Neuronal stem cell (in vitro differentiated cells): ENCODE data around the gene ADGRF4.

Source experiments
- DNase-seq: peaks from one replicate; pipeline ENCODE4 v3.0.0-alpha.2; 2013; ENCODE audit warnings: low spot score
- H2AFZ ChIP-seq: one replicate; pipeline ENCODE4 v1.6.1; 2013; ENCODE audit warnings: mild to moderate bottlenecking, low read length, inconsistent platforms
- H2AK5ac ChIP-seq: 2 replicates; pipeline ENCODE4 v1.6.1; 2013; ENCODE audit warnings: low read depth, mild to moderate bottlenecking, inconsistent platforms, low read length, moderate library complexity, mixed read lengths
- H2BK120ac ChIP-seq: 2 replicates; pipeline ENCODE4 v1.6.1; 2013; ENCODE audit warnings: low read depth, mild to moderate bottlenecking, inconsistent platforms, low read length, moderate library complexity, mixed read lengths
- H2BK12ac ChIP-seq: one replicate; pipeline ENCODE4 v1.6.1; 2013; ENCODE audit warnings: low read length, inconsistent platforms
- H2BK15ac ChIP-seq: 2 replicates; pipeline ENCODE4 v1.6.1; 2013; ENCODE audit warnings: mild to moderate bottlenecking, low read length, inconsistent platforms, mixed read lengths
- H2BK5ac ChIP-seq: one replicate; pipeline ENCODE4 v1.6.1; 2013; ENCODE audit warnings: inconsistent platforms, mild to moderate bottlenecking, low read length, moderate library complexity
- H3K14ac ChIP-seq: one replicate; pipeline ENCODE4 v1.6.1; 2013; ENCODE audit warnings: low read length, inconsistent platforms
- H3K18ac ChIP-seq: 2 replicates; pipeline ENCODE4 v1.6.1; 2013; ENCODE audit warnings: low read length, inconsistent platforms
- H3K23ac ChIP-seq: 2 replicates; pipeline ENCODE4 v1.6.1; 2013; ENCODE audit warnings: low read depth, mild to moderate bottlenecking, mixed read lengths, low read length, inconsistent platforms; ENCODE audit not compliant: poor library complexity
- H3K27ac ChIP-seq: replicated peaks from 3 replicates; pipeline ENCODE4 v1.5.1; 2013; ENCODE audit warnings: low read length, inconsistent platforms
- H3K27me3 ChIP-seq, 3 experiments: 2 replicates each; pipeline ENCODE4 v1.6.1; 2013; ENCODE audit warnings: low read length in 3 of 3, mild to moderate bottlenecking in 2 of 3, inconsistent platforms in 1 of 3, low read depth in 1 of 3, mixed read lengths in 1 of 3, moderate library complexity in 1 of 3; ENCODE audit not compliant: control insufficient read depth in 3 of 3, insufficient read depth in 3 of 3
- H3K36me3 ChIP-seq, 2 donors: replicated peaks in 1 of 2; 2 replicates each; pipeline ENCODE4 v1.6.1; 2013; ENCODE audit warnings: low read length in 2 of 2; ENCODE audit not compliant: control insufficient read depth in 2 of 2, insufficient read depth in 2 of 2
- H3K4ac ChIP-seq: 2 replicates; pipeline ENCODE4 v1.6.1; 2013; ENCODE audit warnings: inconsistent platforms, mild to moderate bottlenecking, low read length, moderate library complexity
- H3K4me1 ChIP-seq, 2 donors: 1 replicate in 1 of 2; 2 replicates in 1 of 2; pipeline ENCODE4 v1.6.1; 2013; ENCODE audit warnings: low read length in 2 of 2, low read depth in 1 of 2; ENCODE audit not compliant: control insufficient read depth in 2 of 2, insufficient read depth in 1 of 2
- H3K4me2 ChIP-seq: one replicate; pipeline ENCODE4 v1.6.1; 2013; ENCODE audit warnings: mild to moderate bottlenecking, low read length, inconsistent platforms; ENCODE audit not compliant: insufficient read depth, poor library complexity, severe bottlenecking
- H3K4me3 ChIP-seq, 2 donors: 2 replicates each; pipeline ENCODE4 v1.5.1; 2013; ENCODE audit warnings: low read length in 2 of 2, mild to moderate bottlenecking in 2 of 2, inconsistent platforms in 1 of 2, moderate library complexity in 1 of 2
- H3K79me1 ChIP-seq: one replicate; pipeline ENCODE4 v1.6.1; 2013; ENCODE audit warnings: low read depth, mild to moderate bottlenecking, inconsistent platforms, low read length, moderate library complexity
- H3K9ac ChIP-seq: one replicate; pipeline ENCODE4 v1.6.1; 2013; ENCODE audit warnings: mild to moderate bottlenecking, low read depth, low read length, inconsistent platforms; ENCODE audit not compliant: poor library complexity
- H3K9me3 ChIP-seq, 2 donors: replicated peaks in 1 of 2; 2 replicates each; pipeline versions ENCODE3 to v1.6.1; 2013; ENCODE audit warnings: low read length in 2 of 2, mild to moderate bottlenecking in 2 of 2, inconsistent platforms in 1 of 2, low read depth in 1 of 2, mixed read lengths in 1 of 2, moderate library complexity in 1 of 2; ENCODE audit not compliant: control insufficient read depth in 2 of 2, insufficient read depth in 1 of 2
- H4K8ac ChIP-seq: one replicate; pipeline ENCODE4 v1.6.1; 2013; ENCODE audit warnings: low read depth, mild to moderate bottlenecking, inconsistent platforms, low read length, moderate library complexity
- H4K91ac ChIP-seq: one replicate; pipeline ENCODE4 v1.6.1; 2013; ENCODE audit warnings: low read length, low read depth, mild to moderate bottlenecking, inconsistent platforms; ENCODE audit not compliant: poor library complexity
- WGBS, 2 donors: extraction: QIAGEN DNeasy Blood & Tissue Kit; methylation state at CpG; one replicate each; pipeline ENCODE4 v1.1.7; 2013; ENCODE audit warnings: missing lambda C conversion rate in 2 of 2, mixed read lengths in 1 of 2; ENCODE audit not compliant: insufficient read length in 2 of 2, insufficient replicate concordance in 1 of 2; ENCODE audit errors: extremely low coverage in 2 of 2; 5-methylcytosine and 5-hydroxymethylcytosine counted together

The ADGRF4 gene

GRCh38 chr6:47709160-47709559, 10.8 kb downstream of the ADGRF4 start:
- Histone ChIP-seq H4K8ac (no peak overlapping the region), H3K4ac (no peak overlapping the region), H3K79me1 (no peaks in the 10 kb centered on the region), H3K9me3 (no peaks in the 10 kb centered on the region), H3K27me3 (no peaks in the 10 kb centered on the region), H2BK15ac (no peak overlapping the region), H2BK12ac (no peak overlapping the region), H3K18ac (no peak overlapping the region), H3K9ac (no peak overlapping the region), H2AK5ac (no peak overlapping the region), H3K14ac (no peak overlapping the region), H3K4me1 (no peaks in the 10 kb centered on the region), H2BK120ac (no peak overlapping the region), H2BK5ac (no peak overlapping the region), H3K4me3 (no peak overlapping the region), H3K4me2 (no peak overlapping the region), H3K27ac (no peak overlapping the region), H3K23ac (no peak overlapping the region), H4K91ac (no peak overlapping the region), H3K36me3 (no peaks in the 10 kb centered on the region), H2AFZ (no peak overlapping the region)
- DNase-seq = no peak
- no CpG with 5 or more reads among the region's 5 CpGs for WGBS, 2 donors

GRCh38 chr6:47710295-47710694, 11.9 kb downstream of the ADGRF4 start:
- Histone ChIP-seq H3K9me3 (no peaks in the 10 kb centered on the region), H3K4me3 (no peak overlapping the region), H3K23ac (no peak overlapping the region), H4K91ac (no peak overlapping the region), H2AFZ (no peak overlapping the region), H4K8ac (no peak overlapping the region), H2AK5ac (no peak overlapping the region), H3K27ac (no peak overlapping the region), H3K4ac (no peak overlapping the region), H3K4me1 (no peaks in the 10 kb centered on the region), H3K4me2 (no peak overlapping the region), H3K18ac (no peak overlapping the region), H3K14ac (no peak overlapping the region), H3K79me1 (no peaks in the 10 kb centered on the region), H2BK5ac (no peak overlapping the region), H3K9ac (no peak overlapping the region), H3K27me3 (no peaks in the 10 kb centered on the region), H2BK15ac (no peak overlapping the region), H2BK12ac (no peak overlapping the region), H2BK120ac (no peak overlapping the region), H3K36me3 (no peaks in the 10 kb centered on the region)
- WGBS, 2 donors = no CpG with 5 or more reads among the region's 1 CpG
- no peak for DNase-seq

- no peak overlapping the region for H4K8ac ChIP-seq
- no peak for DNase-seq
- H3K14ac ChIP-seq = no peak overlapping the region
- H3K4ac ChIP-seq = no peak overlapping the region
- H2BK12ac ChIP-seq = no peak overlapping the region
- no CpG with 5 or more reads among the region's 2 CpGs for WGBS, 2 donors
- no peak overlapping the region for H2BK120ac ChIP-seq
- H2AK5ac ChIP-seq = no peak overlapping the region
- no peak overlapping the region for H4K91ac ChIP-seq
- H3K4me1 ChIP-seq = no peaks in the 10 kb centered on the region
- H2AFZ ChIP-seq = no peak overlapping the region
- no peaks in the 10 kb centered on the region for H3K36me3 ChIP-seq
- no peaks in the 10 kb centered on the region for H3K9me3 ChIP-seq
- H3K4me2 ChIP-seq = no peak overlapping the region
- no peaks in the 10 kb centered on the region for H3K79me1 ChIP-seq
- no peak overlapping the region for H2BK15ac ChIP-seq
- no peaks in the 10 kb centered on the region for H3K27me3 ChIP-seq
- H3K27ac ChIP-seq = no peak overlapping the region
- H3K23ac ChIP-seq = no peak overlapping the region
- H3K4me3 ChIP-seq = no peak overlapping the region
- no peak overlapping the region for H3K18ac ChIP-seq
- no peak overlapping the region for H3K9ac ChIP-seq
- no peak overlapping the region for H2BK5ac ChIP-seq
Observed at GRCh38 chr6:47713200-47713599, 14.8 kb downstream of the ADGRF4 start.

DNA sequence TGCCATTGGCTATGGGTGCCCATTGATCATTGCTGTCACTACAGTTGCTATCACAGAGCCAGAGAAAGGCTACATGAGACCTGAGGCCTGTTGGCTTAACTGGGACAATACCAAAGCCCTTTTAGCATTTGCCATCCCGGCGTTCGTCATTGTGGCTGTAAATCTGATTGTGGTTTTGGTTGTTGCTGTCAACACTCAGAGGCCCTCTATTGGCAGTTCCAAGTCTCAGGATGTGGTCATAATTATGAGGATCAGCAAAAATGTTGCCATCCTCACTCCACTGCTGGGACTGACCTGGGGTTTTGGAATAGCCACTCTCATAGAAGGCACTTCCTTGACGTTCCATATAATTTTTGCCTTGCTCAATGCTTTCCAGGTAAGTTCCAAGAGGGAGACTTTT, 16.4 kb downstream of the ADGRF4 start:
- H3K4me1 ChIP-seq = no peaks in the 10 kb centered on the region
- WGBS, 2 donors = no CpG with 5 or more reads among the region's 4 CpGs
- DNase-seq = no peak

More for the DNA sequence above, 16.4 kb downstream of the ADGRF4 start:
- Histone ChIP-seq H3K27ac (no peak overlapping the region), H3K9me3 (no peaks in the 10 kb centered on the region), H3K14ac (no peak overlapping the region), H3K4me2 (no peak overlapping the region), H3K23ac (no peak overlapping the region), H4K8ac (no peak overlapping the region), H2AK5ac (no peak overlapping the region), H3K27me3 (no peaks in the 10 kb centered on the region), H3K18ac (no peak overlapping the region), H2BK12ac (no peak overlapping the region), H3K4ac (no peak overlapping the region), H2BK5ac (no peak overlapping the region), H3K36me3 (no peaks in the 10 kb centered on the region), H2BK15ac (no peak overlapping the region), H3K79me1 (no peaks in the 10 kb centered on the region), H2AFZ (no peak overlapping the region), H3K9ac (no peak overlapping the region), H2BK120ac (no peak overlapping the region), H3K4me3 (no peak overlapping the region), H4K91ac (no peak overlapping the region)
